Stimulated activated CD8-positive, alpha-beta memory T cell treated with anti-CD3 and anti-CD28 coated beads, Interleukin-12 subunit alpha, Interleukin-12 subunit beta, amount 100 ng/mL, for 4 hours (primary cell): ENCODE results near the gene EPHA1.

ENCODE experiments used
- DNase-seq: peaks from one replicate; pipeline ENCODE4 v3.0.0-alpha.2; 2020; ENCODE audit warnings: low read depth

Gene EPHA1

GRCh38 chr7:143389316-143390103, 19.1 kb downstream of the EPHA1 start:
- no peak for DNase-seq

- no peak for DNase-seq
Measured at GRCh38 chr7:143388491-143389101, 20.1 kb downstream of the EPHA1 start.

DNA sequence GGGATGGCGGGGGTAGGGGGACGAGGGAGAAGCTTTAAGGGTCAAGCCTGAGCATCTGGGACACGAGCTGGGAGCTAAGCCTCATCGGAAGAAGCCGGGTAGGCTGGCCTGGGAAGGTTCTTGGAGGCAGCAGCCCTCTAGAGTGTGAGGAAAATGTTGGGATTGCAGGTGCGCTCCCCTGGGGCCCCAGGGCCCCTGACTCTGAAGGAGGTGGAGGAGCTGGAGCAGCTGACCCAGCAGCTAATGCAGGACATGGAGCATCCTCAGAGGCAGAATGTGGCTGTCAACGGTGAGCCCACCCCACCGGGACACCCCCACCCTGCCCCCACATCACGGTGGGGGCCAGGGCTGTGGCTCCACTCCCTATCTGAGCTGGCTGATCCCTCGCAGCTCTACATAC, 20.6 kb downstream of the EPHA1 start:
- DNase-seq, result no peak

- DNase-seq, result no peak
Measured at GRCh38 chr7:143387156-143387975, 21.3 kb downstream of the EPHA1 start.

DNA sequence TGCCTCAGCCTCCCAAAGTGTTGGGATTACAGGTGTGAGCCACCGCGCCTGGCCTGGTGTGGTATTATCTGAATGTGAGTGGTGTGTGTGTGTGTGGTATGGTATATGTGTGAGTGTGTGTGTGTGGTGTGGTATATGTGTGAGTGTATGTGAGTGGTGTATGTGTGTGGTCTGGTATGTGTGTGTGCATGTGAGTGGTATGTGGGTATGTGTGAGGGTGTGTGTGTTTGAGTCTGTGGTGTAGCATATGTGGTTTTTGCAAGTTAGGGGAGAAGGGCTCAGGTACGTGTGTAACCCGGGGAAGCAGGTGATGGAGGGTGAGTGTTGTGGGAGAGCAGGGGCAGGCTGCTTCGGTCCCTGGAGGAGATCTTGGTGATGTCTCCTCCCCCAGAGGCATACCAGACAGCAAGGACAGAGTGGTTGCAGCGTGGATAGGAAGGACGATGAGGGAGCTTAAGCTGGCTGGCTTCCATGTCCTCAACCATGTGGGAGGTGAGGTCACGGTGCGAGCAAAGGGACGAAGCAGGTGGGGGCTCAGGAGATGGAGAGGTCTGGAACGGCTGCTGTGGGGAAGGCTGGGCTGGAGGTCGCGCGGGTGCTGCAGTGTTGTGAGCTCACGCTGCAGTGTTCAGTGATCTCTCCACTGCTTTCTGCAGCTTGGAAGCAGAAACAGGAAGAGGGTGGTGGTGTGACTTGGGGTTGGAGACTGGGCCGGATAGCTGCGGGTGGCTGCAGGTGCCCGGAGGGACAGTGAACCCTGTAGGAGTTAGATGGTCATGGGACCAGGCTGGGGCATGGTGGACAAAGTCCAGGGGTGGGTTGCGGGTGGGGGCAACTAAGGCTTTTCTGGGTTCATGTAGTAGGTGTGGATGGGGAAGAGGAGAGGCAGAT, 22.5 kb downstream of the EPHA1 start:
- DNase-seq, result no peak

GRCh38 chr7:143384661-143385631, 23.7 kb downstream of the EPHA1 start:
- no peak for DNase-seq

GRCh38 chr7:143384148-143384547, 24.5 kb downstream of the EPHA1 start:
- DNase-seq, result no peak

DNA sequence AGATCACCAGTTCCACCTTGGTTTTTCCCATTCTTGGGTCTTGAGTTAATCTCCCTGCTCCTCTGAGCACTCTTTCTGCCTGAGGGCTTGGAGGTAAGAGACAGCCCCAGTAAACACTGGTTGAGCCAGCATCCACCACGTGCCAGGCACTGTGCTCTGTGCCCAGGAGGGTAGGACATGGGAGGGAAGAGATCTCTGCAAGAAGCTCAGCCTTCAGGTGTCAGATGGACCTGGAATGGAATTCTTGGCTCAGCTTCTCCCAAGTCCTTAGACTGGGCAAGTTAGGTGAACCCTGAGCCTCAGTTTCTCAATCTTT, 25.1 kb downstream of the EPHA1 start:
- DNase-seq, result no peak

DNA sequence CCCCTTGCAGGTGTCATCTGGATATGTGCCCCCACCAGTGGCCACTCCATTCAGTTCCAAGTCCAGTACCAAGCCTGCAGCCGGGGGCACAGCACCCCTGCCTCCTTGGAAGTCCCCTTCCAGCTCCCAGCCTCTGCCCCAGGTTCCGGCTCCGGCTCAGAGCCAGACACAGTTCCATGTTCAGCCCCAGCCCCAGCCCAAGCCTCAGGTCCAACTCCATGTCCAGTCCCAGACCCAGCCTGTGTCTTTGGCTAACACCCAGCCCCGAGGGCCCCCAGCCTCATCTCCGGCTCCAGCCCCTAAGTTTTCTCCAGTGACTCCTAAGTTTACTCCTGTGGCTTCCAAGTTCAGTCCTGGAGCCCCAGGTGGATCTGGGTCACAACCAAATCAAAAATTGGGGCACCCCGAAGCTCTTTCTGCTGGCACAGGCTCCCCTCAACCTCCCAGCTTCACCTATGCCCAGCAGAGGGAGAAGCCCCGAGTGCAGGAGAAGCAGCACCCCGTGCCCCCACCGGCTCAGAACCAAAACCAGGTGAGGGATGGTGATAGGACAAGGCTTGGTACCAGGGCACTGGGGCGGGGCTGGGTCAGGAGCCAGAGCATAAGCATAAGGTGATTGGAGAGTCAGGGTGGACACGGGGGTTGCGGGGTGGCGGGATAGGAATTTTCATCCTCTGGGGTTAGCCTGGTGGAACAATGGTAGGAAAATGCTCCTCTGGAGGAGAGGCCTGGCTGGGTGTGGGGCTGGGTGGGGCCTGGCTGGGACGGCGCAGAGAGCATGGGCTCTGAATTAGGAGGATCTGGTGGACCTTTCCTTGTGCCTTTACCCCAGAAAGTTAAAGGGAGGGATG, 25.6 kb downstream of the EPHA1 start:
- no peak for DNase-seq

GRCh38 chr7:143382126-143382790, 26.4 kb downstream of the EPHA1 start:
- DNase-seq, result no peak

GRCh38 chr7:143381427-143382125, 27.1 kb downstream of the EPHA1 start:
- DNase-seq, result no peak

DNA sequence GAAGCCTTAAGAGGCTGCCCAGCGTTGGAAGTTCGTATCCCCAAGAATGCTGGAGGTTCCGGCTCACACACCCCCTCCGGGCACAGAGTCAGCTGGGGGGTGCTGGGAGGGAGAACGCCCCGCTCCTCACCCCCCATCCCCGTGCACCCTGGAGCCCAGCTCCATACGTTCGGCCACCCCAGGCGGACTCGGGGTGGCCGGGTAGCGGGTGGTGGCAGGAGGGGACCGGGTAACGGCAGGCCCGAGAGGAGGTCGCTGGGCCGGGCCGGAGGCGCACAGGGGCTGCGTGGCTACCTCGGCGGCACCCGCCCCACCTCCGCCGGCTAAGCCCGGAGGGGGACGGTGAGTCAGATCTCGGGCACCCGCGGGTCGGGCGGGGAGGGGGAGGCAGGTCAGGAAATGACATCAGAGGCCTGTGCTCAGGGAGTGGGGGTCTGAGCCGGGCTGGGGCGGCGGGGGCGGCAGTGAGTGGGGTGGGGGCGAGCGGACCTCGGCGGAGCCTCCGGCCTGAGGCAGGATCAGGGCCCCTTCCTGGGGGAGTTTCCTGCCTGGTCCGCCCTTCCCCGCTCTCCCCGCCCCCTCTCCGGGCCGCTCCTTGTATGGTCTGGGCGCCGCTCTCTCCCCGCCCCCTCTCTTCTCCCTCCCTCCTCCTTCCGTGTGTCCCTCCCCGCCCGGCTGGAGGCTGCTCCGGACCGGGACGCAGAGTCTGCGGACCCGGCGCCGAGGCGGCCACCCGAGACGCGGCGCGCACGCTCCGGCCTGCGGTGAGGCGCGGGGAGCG, 27.8 kb downstream of the EPHA1 start, which contains the start of gene ZYX:
TSS of gene ZYX (plus strand) at position 700 of the 781 bp plus-strand sequence. CDS start 227 bp downstream, outside the sequence.
- DNase-seq, result peak; percentile 89

GRCh38 chr7:143380260-143380645, 28.4 kb downstream of the EPHA1 start:
- peak; percentile 75 for DNase-seq

- no peak for DNase-seq
Measured at GRCh38 chr7:143379611-143380259, 28.9 kb downstream of the EPHA1 start.

GRCh38 chr7:143376396-143376795, 32.3 kb downstream of the EPHA1 start:
- no peak for DNase-seq

DNA sequence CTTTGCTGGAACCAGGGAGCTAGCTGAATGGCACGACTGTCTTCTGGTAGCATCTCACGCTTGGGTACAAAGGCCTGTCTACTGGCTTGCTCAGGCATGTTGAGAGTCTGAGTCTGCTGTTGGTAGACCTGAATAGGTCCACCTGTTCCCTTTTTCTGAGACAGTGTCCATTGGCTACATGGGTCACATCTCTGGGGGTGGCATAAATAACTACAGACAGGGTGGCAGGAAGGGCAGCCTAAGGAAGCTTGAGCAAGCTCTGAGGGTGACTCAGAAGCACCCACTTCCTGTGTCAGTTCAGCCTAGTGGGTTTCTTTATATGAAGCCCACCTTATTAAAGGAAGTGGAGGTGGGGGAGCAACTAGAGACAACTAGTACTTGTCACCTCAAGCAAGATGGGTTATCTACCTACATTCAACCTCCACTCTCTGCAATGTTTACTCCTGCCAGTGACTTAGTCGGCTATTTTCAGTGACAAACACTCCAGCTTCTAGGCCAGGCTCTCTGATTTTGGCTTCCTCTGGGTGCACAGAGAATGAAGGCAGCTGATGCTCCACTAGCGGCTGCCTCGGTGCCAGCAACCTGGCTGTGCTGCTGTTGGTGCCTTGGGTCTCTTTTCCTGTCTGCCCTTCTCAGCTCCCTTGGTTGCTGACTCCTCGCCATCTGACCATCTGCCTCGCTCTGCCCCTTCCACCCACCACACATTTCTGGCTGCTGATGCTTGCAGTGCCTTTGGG, 33.2 kb downstream of the EPHA1 start:
- DNase-seq, result peak; percentile 35

DNA sequence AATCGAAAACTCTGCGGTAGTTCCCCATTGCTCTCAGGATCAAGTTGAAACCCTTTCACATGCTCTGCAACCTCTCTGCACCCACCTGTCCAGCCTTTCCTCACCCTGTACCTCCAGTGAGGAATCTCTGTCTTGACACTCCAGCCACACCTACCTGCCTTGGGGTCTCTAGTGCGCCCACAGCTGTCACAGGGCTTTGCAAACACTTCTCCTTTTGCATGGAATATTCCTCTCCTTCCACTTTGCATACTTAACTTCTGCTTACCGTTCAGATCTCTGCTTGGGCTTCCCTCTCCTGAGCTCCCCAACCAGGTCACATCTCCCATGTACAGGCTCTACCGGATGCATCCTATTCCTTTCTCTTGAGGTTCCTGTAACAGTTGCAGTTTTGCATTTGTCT, 34.1 kb downstream of the EPHA1 start:
- no peak for DNase-seq
